ENCODE measurements around the gene COX19.
"Not testable (repeated sequence)": the region's sequence is repeated elsewhere in the genome, so short reads cannot be mapped to it uniquely, and the experiment has no call there.

The COX19 gene

GRCh38 chr7:967361-968082 lies 7.8 kb downstream of the COX19 start:
- Histone ChIP-seq H3K27me3 (ENCODE audit: control insufficient read depth, insufficient read depth, low read length) (no peaks in the 10 kb centered on the region), H3K36me3 (ENCODE audit: control insufficient read depth, insufficient read depth, low read length) (peaks cover 21% of the 10 kb centered on the region), H3K4me1 (ENCODE audit: control insufficient read depth, insufficient read depth, low read length) (peaks cover 2% of the 10 kb centered on the region; the same call in 1 of the 2 replicates), H3K9me3 (ENCODE audit: control insufficient read depth, insufficient read depth, low read length) (no peaks in the 10 kb centered on the region), H3K27ac (ENCODE audit: low read length) (no peak overlapping the region), H3K4me3 (ENCODE audit: low read length) (no peak overlapping the region)
- DNase-seq (ENCODE audit: low read depth, low spot score) = no peak
- no CpG with 5 or more reads among the region's 39 CpGs for WGBS (ENCODE audit: insufficient coverage, insufficient read length)

GRCh38 chr7:966291-967069 lies 8.9 kb downstream of the COX19 start:
- Histone ChIP-seq H3K4me1 (ENCODE audit: control insufficient read depth, insufficient read depth, low read length) (peaks cover 2% of the 10 kb centered on the region; the same call in 1 of the 2 replicates), H3K4me3 (ENCODE audit: low read length) (no peak overlapping the region), H3K27me3 (ENCODE audit: control insufficient read depth, insufficient read depth, low read length) (no peaks in the 10 kb centered on the region), H3K27ac (ENCODE audit: low read length) (no peak overlapping the region), H3K9me3 (ENCODE audit: control insufficient read depth, insufficient read depth, low read length) (no peaks in the 10 kb centered on the region), H3K36me3 (ENCODE audit: control insufficient read depth, insufficient read depth, low read length) (peaks cover 21% of the 10 kb centered on the region)
- no peak for DNase-seq (ENCODE audit: low read depth, low spot score)
- WGBS (ENCODE audit: insufficient coverage, insufficient read length) = no CpG with 5 or more reads among the region's 22 CpGs

- Histone ChIP-seq H3K4me3 (ENCODE audit: low read length) (no peak overlapping the region), H3K27me3 (ENCODE audit: control insufficient read depth, insufficient read depth, low read length) (no peaks in the 10 kb centered on the region), H3K36me3 (ENCODE audit: control insufficient read depth, insufficient read depth, low read length) (peaks cover 16% of the 10 kb centered on the region), H3K27ac (ENCODE audit: low read length) (no peak overlapping the region), H3K9me3 (ENCODE audit: control insufficient read depth, insufficient read depth, low read length) (no peaks in the 10 kb centered on the region), H3K4me1 (ENCODE audit: control insufficient read depth, insufficient read depth, low read length) (peaks cover 2% of the 10 kb centered on the region; the same call in 1 of the 2 replicates)
- no peak for DNase-seq (ENCODE audit: low read depth, low spot score)
- no CpG with 5 or more reads among the region's 27 CpGs for WGBS (ENCODE audit: insufficient coverage, insufficient read length)
Measured at GRCh38 chr7:964401-965231, 10.7 kb downstream of the COX19 start.

- DNase-seq (ENCODE audit: low read depth, low spot score) = no peak
- H3K4me3 ChIP-seq (ENCODE audit: low read length) = no peak overlapping the region
Measured at GRCh38 chr7:963236-964078, 11.9 kb downstream of the COX19 start.

GRCh38 chr7:962401-963081 lies 12.8 kb downstream of the COX19 start:
- no peak overlapping the region for H3K4me3 ChIP-seq (ENCODE audit: low read length)
- no peak for DNase-seq (ENCODE audit: low read depth, low spot score)
- no peaks in the 10 kb centered on the region for H3K27me3 ChIP-seq (ENCODE audit: control insufficient read depth, insufficient read depth, low read length)
- H3K36me3 ChIP-seq (ENCODE audit: control insufficient read depth, insufficient read depth, low read length) = peaks cover 3% of the 10 kb centered on the region
- H3K27ac ChIP-seq (ENCODE audit: low read length) = no peak overlapping the region
- peaks cover 4% of the 10 kb centered on the region; the same call in 1 of the 2 replicates for H3K4me1 ChIP-seq (ENCODE audit: control insufficient read depth, insufficient read depth, low read length)
- H3K9me3 ChIP-seq (ENCODE audit: control insufficient read depth, insufficient read depth, low read length) = no peaks in the 10 kb centered on the region
- WGBS (ENCODE audit: insufficient coverage, insufficient read length) = no CpG with 5 or more reads among the region's 17 CpGs

More at GRCh38 chr7:963236-964078, 11.9 kb downstream of the COX19 start:
- no peaks in the 10 kb centered on the region for H3K9me3 ChIP-seq (ENCODE audit: control insufficient read depth, insufficient read depth, low read length)
- no peak overlapping the region for H3K27ac ChIP-seq (ENCODE audit: low read length)
- peaks cover 2% of the 10 kb centered on the region; the same call in 1 of the 2 replicates for H3K4me1 ChIP-seq (ENCODE audit: control insufficient read depth, insufficient read depth, low read length)
- WGBS (ENCODE audit: insufficient coverage, insufficient read length) = no CpG with 5 or more reads among the region's 37 CpGs
- no peaks in the 10 kb centered on the region for H3K27me3 ChIP-seq (ENCODE audit: control insufficient read depth, insufficient read depth, low read length)
- H3K36me3 ChIP-seq (ENCODE audit: control insufficient read depth, insufficient read depth, low read length) = peaks cover 13% of the 10 kb centered on the region

- no peak overlapping the region for H3K4me3 ChIP-seq (ENCODE audit: low read length)
- peaks cover 4% of the 10 kb centered on the region; the same call in 1 of the 2 replicates for H3K4me1 ChIP-seq (ENCODE audit: control insufficient read depth, insufficient read depth, low read length)
- H3K9me3 ChIP-seq (ENCODE audit: control insufficient read depth, insufficient read depth, low read length) = no peaks in the 10 kb centered on the region
- H3K36me3 ChIP-seq (ENCODE audit: control insufficient read depth, insufficient read depth, low read length) = no peaks in the 10 kb centered on the region
- WGBS (ENCODE audit: insufficient coverage, insufficient read length) = no CpG with 5 or more reads among the region's 37 CpGs
- H3K27me3 ChIP-seq (ENCODE audit: control insufficient read depth, insufficient read depth, low read length) = no peaks in the 10 kb centered on the region
- no peak for DNase-seq (ENCODE audit: low read depth, low spot score)
- no peak overlapping the region for H3K27ac ChIP-seq (ENCODE audit: low read length)
Measured at GRCh38 chr7:961546-962400, 13.6 kb downstream of the COX19 start.

- no CpG with 5 or more reads among the region's 13 CpGs for WGBS (ENCODE audit: insufficient coverage, insufficient read length)
- not testable (repeated sequence) for DNase-seq (ENCODE audit: low read depth, low spot score); H3K4me3 ChIP-seq (ENCODE audit: low read length); H3K36me3 ChIP-seq (ENCODE audit: control insufficient read depth, insufficient read depth, low read length); H3K27me3 ChIP-seq (ENCODE audit: control insufficient read depth, insufficient read depth, low read length); H3K9me3 ChIP-seq (ENCODE audit: control insufficient read depth, insufficient read depth, low read length); H3K4me1 ChIP-seq (ENCODE audit: control insufficient read depth, insufficient read depth, low read length); H3K27ac ChIP-seq (ENCODE audit: low read length)
Measured at GRCh38 chr7:960972-961371, 14.4 kb downstream of the COX19 start.

- H3K27me3 ChIP-seq (ENCODE audit: control insufficient read depth, insufficient read depth, low read length) = peaks cover 2% of the 10 kb centered on the region; the same call in 1 of the 2 replicates
- H3K36me3 ChIP-seq (ENCODE audit: control insufficient read depth, insufficient read depth, low read length) = no peaks in the 10 kb centered on the region
- peaks cover 4% of the 10 kb centered on the region; the same call in 1 of the 2 replicates for H3K4me1 ChIP-seq (ENCODE audit: control insufficient read depth, insufficient read depth, low read length)
- no peaks in the 10 kb centered on the region for H3K9me3 ChIP-seq (ENCODE audit: control insufficient read depth, insufficient read depth, low read length)
- WGBS (ENCODE audit: insufficient coverage, insufficient read length) = no CpG with 5 or more reads among the region's 31 CpGs
- H3K4me3 ChIP-seq (ENCODE audit: low read length) = no peak overlapping the region
- DNase-seq (ENCODE audit: low read depth, low spot score) = no peak
- no peak overlapping the region for H3K27ac ChIP-seq (ENCODE audit: low read length)
Measured at GRCh38 chr7:960269-960871, 15.0 kb downstream of the COX19 start.
